SK-N-SH treated with all-trans-retinoic acid at 6 μM for 48 hours (cell line): ENCODE results near the gene POLR2M.

ENCODE experiments used
- ATAC-seq: fragments of 200-7000 bp; cut with Tn5 transposase; 3 replicates; pipeline ENCODE4 v1.9.1; 2020; ENCODE audit warnings: mild to moderate bottlenecking, moderate library complexity
- ARNTL ChIP-seq: fragments of 450-650 bp; formaldehyde crosslinking; IDR thresholded peaks from 2 replicates; pipeline ENCODE4 v1.5.0; 2020; ENCODE audit warnings: low read depth, mild to moderate bottlenecking, moderate library complexity, borderline replicate concordance
- BACH2 ChIP-seq: fragments of 250-450 bp; sonication (Bioruptor Pico); IDR thresholded peaks from 2 replicates; pipeline ENCODE4 v1.9.0; 2021; ENCODE audit warnings: mild to moderate bottlenecking, borderline replicate concordance
- CREB5 ChIP-seq: fragments of 250-450 bp; sonication (Bioruptor Pico); IDR thresholded peaks from 2 replicates; pipeline ENCODE4 v1.5.1; 2020; ENCODE audit warnings: low read depth, mild to moderate bottlenecking, moderate library complexity
- CSDC2 ChIP-seq: fragments of 250-450 bp; sonication (Bioruptor Pico); IDR thresholded peaks from 2 replicates; pipeline ENCODE4 v1.5.0; 2020; ENCODE audit warnings: mild to moderate bottlenecking, moderate library complexity
- CSRNP3 ChIP-seq: fragments of 250-450 bp; sonication (Bioruptor Pico); IDR thresholded peaks from 2 replicates; pipeline ENCODE4 v1.5.1; 2021; ENCODE audit warnings: mild to moderate bottlenecking, moderate library complexity
- ESRRG ChIP-seq: fragments of 250-450 bp; sonication (Bioruptor Pico); IDR thresholded peaks from 2 replicates; pipeline ENCODE4 v1.6.1; 2021; ENCODE audit warnings: mild to moderate bottlenecking
- GLIS3 ChIP-seq: fragments of 250-450 bp; sonication (Bioruptor Pico); IDR thresholded peaks from 2 replicates; pipeline ENCODE4 v1.5.0; 2020; ENCODE audit warnings: mild to moderate bottlenecking, moderate library complexity
- ISL1 ChIP-seq: fragments of 250-450 bp; sonication (Bioruptor Pico); IDR thresholded peaks from 2 replicates; pipeline ENCODE4 v2.1.2; 2022; ENCODE audit warnings: mild to moderate bottlenecking, moderate library complexity
- PATZ1 ChIP-seq: fragments of 250-450 bp; sonication (Bioruptor Pico); IDR thresholded peaks from 2 replicates; pipeline ENCODE4 v1.8.0; 2020; ENCODE audit warnings: mild to moderate bottlenecking, moderate library complexity, borderline replicate concordance
- POU6F1 ChIP-seq: fragments of 250-450 bp; sonication (Bioruptor Pico); IDR thresholded peaks from 2 replicates; pipeline ENCODE4 v1.8.0; 2021; ENCODE audit warnings: low read depth, mild to moderate bottlenecking, moderate library complexity, borderline replicate concordance
- RARB ChIP-seq: fragments of 250-450 bp; sonication (Bioruptor Pico); IDR thresholded peaks from 2 replicates; pipeline ENCODE4 v1.8.0; 2021; ENCODE audit warnings: mild to moderate bottlenecking, moderate library complexity
- SNAI2 ChIP-seq: fragments of 250-450 bp; sonication (Bioruptor Pico); IDR thresholded peaks from 2 replicates; pipeline ENCODE4 v1.5.0; 2020; ENCODE audit warnings: mild to moderate bottlenecking, moderate library complexity
- TCF4 ChIP-seq: fragments of 250-450 bp; sonication (Bioruptor Pico); IDR thresholded peaks from 2 replicates; pipeline ENCODE4 v1.8.0; 2021; ENCODE audit warnings: mild to moderate bottlenecking, moderate library complexity, borderline replicate concordance
- TOX ChIP-seq: fragments of 250-450 bp; sonication (Bioruptor Pico); IDR thresholded peaks from 2 replicates; pipeline ENCODE4 v1.8.0; 2021; ENCODE audit warnings: mild to moderate bottlenecking, moderate library complexity, borderline replicate concordance
- TSHZ2 ChIP-seq: fragments of 250-450 bp; sonication (Bioruptor Pico); IDR thresholded peaks from 2 replicates; pipeline ENCODE4 v1.5.0; 2020; ENCODE audit warnings: mild to moderate bottlenecking, moderate library complexity
- ZFP3 ChIP-seq: fragments of 250-450 bp; sonication (Bioruptor Pico); IDR thresholded peaks from 2 replicates; pipeline ENCODE4 v1.5.0; 2020; ENCODE audit warnings: mild to moderate bottlenecking, moderate library complexity
- ZFP30 ChIP-seq: fragments of 450-650 bp; formaldehyde crosslinking; IDR thresholded peaks from 2 replicates; pipeline ENCODE4 v1.5.0; 2022; ENCODE audit warnings: mild to moderate bottlenecking, moderate library complexity
- ZNF565 ChIP-seq: fragments of 450-650 bp; formaldehyde crosslinking; conservative IDR thresholded peaks from 2 replicates; pipeline ENCODE4 v1.5.0; 2020; ENCODE audit warnings: low read depth, mild to moderate bottlenecking, moderate library complexity
- ZNF70 ChIP-seq: fragments of 450-650 bp; formaldehyde crosslinking; IDR thresholded peaks from 2 replicates; pipeline ENCODE4 v1.5.0; 2020; ENCODE audit warnings: mild to moderate bottlenecking, moderate library complexity
- ZNF8 ChIP-seq: fragments of 450-650 bp; formaldehyde crosslinking; IDR thresholded peaks from 2 replicates; pipeline ENCODE4 v1.5.0; 2020; ENCODE audit warnings: mild to moderate bottlenecking, moderate library complexity

Gene POLR2M

GRCh38 chr15:57705746-57706404, 639 bp upstream of the POLR2M start:
- no peak for ATAC-seq
- no peak for TF ChIP-seq POU6F1 (CRISPR knock-in tag)
- TF ChIP-seq TSHZ2 (CRISPR knock-in tag): no peak
- TF ChIP-seq RARB (CRISPR knock-in tag): no peak
- TF ChIP-seq PATZ1 (CRISPR knock-in tag): no peak
- no peak for TF ChIP-seq BACH2 (CRISPR knock-in tag)

GRCh38 chr15:57708047-57708446, 1.5 kb downstream of the POLR2M start:
- TF ChIP-seq ZNF565 (CRISPR knock-in tag) (no peak), SNAI2 (CRISPR knock-in tag) (no peak), ZNF70 (no peak), TCF4 (CRISPR knock-in tag) (no peak), GLIS3 (CRISPR knock-in tag) (no peak), ARNTL (no peak), POU6F1 (CRISPR knock-in tag) (no peak), RARB (CRISPR knock-in tag) (no peak), ZNF8 (CRISPR knock-in tag) (no peak), TOX (CRISPR knock-in tag) (no peak), ISL1 (CRISPR knock-in tag) (no peak), ZFP30 (CRISPR knock-in tag) (no peak), CSRNP3 (CRISPR knock-in tag) (no peak), PATZ1 (CRISPR knock-in tag) (no peak), TSHZ2 (CRISPR knock-in tag) (no peak), ZFP3 (CRISPR knock-in tag) (no peak), CREB5 (CRISPR knock-in tag) (no peak), ESRRG (no peak), CSDC2 (CRISPR knock-in tag) (no peak)
- no peak for ATAC-seq
